GM12891 (cell line): ENCODE results near the gene ZNF511.

ENCODE experiments used
- PAX5 ChIP-seq: IDR thresholded peaks from 2 replicates; pipeline ENCODE4 v1.6.1; 2011; ENCODE audit warnings: low read length, moderate library complexity, mild to moderate bottlenecking; ENCODE audit not compliant: insufficient read depth, severe bottlenecking
- POLR2A ChIP-seq: IDR thresholded peaks from 2 replicates; pipeline ENCODE4 v1.6.1; 2011; ENCODE audit warnings: low read depth, low read length, control low read depth
- POLR2AphosphoS5 ChIP-seq: IDR thresholded peaks from 2 replicates; pipeline ENCODE4 v1.6.1; 2011; ENCODE audit warnings: low read depth, low read length, control low read depth
- POU2F2 ChIP-seq: IDR thresholded peaks from 2 replicates; pipeline ENCODE4 v1.6.1; 2011; ENCODE audit warnings: low read depth, mild to moderate bottlenecking, control low read depth, low read length, moderate library complexity
- SPI1 ChIP-seq: IDR thresholded peaks from 2 replicates; pipeline ENCODE4 v1.6.1; 2011; ENCODE audit warnings: low read depth, low read length, control low read depth
- TAF1 ChIP-seq: IDR thresholded peaks from 2 replicates; pipeline ENCODE4 v1.6.1; 2011; ENCODE audit warnings: low read depth, low read length, control low read depth

- TF ChIP-seq POLR2A (no peak), POLR2AphosphoS5 (no peak), SPI1 (no peak), TAF1 (no peak), POU2F2 (no peak), PAX5 (no peak)
These were observed 49.6 kb downstream of the ZNF511 start for GRCh38 chr10:133358162-133358924.
